ENCODE results near the gene ALPK1. TPM values are rescaled to one million over a fixed set of nuclear protein-coding genes. Genes with fewer than 3 reads are reported as not detected.

The ALPK1 gene
- total RNA-seq, 2 experiments from 2014 or later, result 38.8 to 39.9 TPM

GRCh38 chr4:112371361-112371760 is 74.2 kb downstream of the ALPK1 start:
- Mint-ChIP-seq H3K27ac (no peak overlapping the region), H3K4me3 (no peak overlapping the region), H3K4me1 (ENCODE audit: low read depth) (no peaks in the 10 kb centered on the region), H3K9me3 (peaks cover 2% of the 10 kb centered on the region), H3K36me3 (ENCODE audit: low read depth) (peaks cover 4% of the 10 kb centered on the region), H3K27me3 (ENCODE audit: low read depth) (no peaks in the 10 kb centered on the region)
- DNase-seq, result no peak
- CTCF ChIA-PET, result no interaction called here
- intact Hi-C loops (cut with micrococcal nuclease), result no loop called here

- H3K27me3 Mint-ChIP-seq (ENCODE audit: low read depth), result no peaks in the 10 kb centered on the region
- CTCF ChIA-PET, result interaction anchor here (0.6 to 1.1 kb wide), 4 partner anchors 104 to 690 kb away, joined by 3 to 4 read pairs (median 3); no protein-coding TSS in a partner anchor
These were observed 77.7 kb downstream of the ALPK1 start for GRCh38 chr4:112374850-112375249.

GRCh38 chr4:112377171-112377570 is 80.0 kb downstream of the ALPK1 start:
- CTCF ChIA-PET, result interaction anchor here (0.8 kb wide), 1 partner anchor 12 kb away, joined by 3 read pairs; no protein-coding TSS in a partner anchor
- peaks cover 22% of the 10 kb centered on the region for H3K36me3 Mint-ChIP-seq (ENCODE audit: low read depth)
- H3K27ac Mint-ChIP-seq, result no peak overlapping the region
- intact Hi-C loops (cut with micrococcal nuclease), result no loop called here
- H3K27me3 Mint-ChIP-seq (ENCODE audit: low read depth), result no peaks in the 10 kb centered on the region
- H3K4me3 Mint-ChIP-seq, result no peak overlapping the region
- no peak for DNase-seq
- no peaks in the 10 kb centered on the region for H3K9me3 Mint-ChIP-seq
- no peaks in the 10 kb centered on the region for H3K4me1 Mint-ChIP-seq (ENCODE audit: low read depth)

More at GRCh38 chr4:112374850-112375249, 77.7 kb downstream of the ALPK1 start:
- DNase-seq, result no peak
- H3K4me3 Mint-ChIP-seq, result no peak overlapping the region
- H3K36me3 Mint-ChIP-seq (ENCODE audit: low read depth), result peaks cover 18% of the 10 kb centered on the region
- no peak overlapping the region for H3K27ac Mint-ChIP-seq
- intact Hi-C loops (cut with micrococcal nuclease), result no loop called here
- H3K9me3 Mint-ChIP-seq, result no peaks in the 10 kb centered on the region
- H3K4me1 Mint-ChIP-seq (ENCODE audit: low read depth), result no peaks in the 10 kb centered on the region

- Mint-ChIP-seq H3K4me3 (no peak overlapping the region), H3K36me3 (ENCODE audit: low read depth) (peaks cover 27% of the 10 kb centered on the region), H3K4me1 (ENCODE audit: low read depth) (no peaks in the 10 kb centered on the region), H3K27me3 (ENCODE audit: low read depth) (no peaks in the 10 kb centered on the region), H3K27ac (no peak overlapping the region), H3K9me3 (no peaks in the 10 kb centered on the region)
- no peak for DNase-seq
- intact Hi-C loops (cut with micrococcal nuclease), result no loop called here
- CTCF ChIA-PET, result interaction anchor here (0.8 kb wide), 1 partner anchor 12 kb away, joined by 3 read pairs; no protein-coding TSS in a partner anchor
These were observed 80.5 kb downstream of the ALPK1 start for GRCh38 chr4:112377594-112378242.

- Mint-ChIP-seq H3K36me3 (ENCODE audit: low read depth) (peaks cover 28% of the 10 kb centered on the region), H3K4me3 (no peak overlapping the region), H3K9me3 (no peaks in the 10 kb centered on the region), H3K27me3 (ENCODE audit: low read depth) (no peaks in the 10 kb centered on the region), H3K4me1 (ENCODE audit: low read depth) (no peaks in the 10 kb centered on the region), H3K27ac (no peak overlapping the region)
- intact Hi-C loops (cut with micrococcal nuclease), result no loop called here
- DNase-seq, result no peak
- CTCF ChIA-PET, result no interaction called here
These were observed 81.1 kb downstream of the ALPK1 start for GRCh38 chr4:112378243-112378620.

GRCh38 chr4:112378858-112379257 is 81.7 kb downstream of the ALPK1 start:
- intact Hi-C loops (cut with micrococcal nuclease), result no loop called here
- Mint-ChIP-seq H3K4me1 (ENCODE audit: low read depth) (no peaks in the 10 kb centered on the region), H3K27ac (no peak overlapping the region), H3K4me3 (no peak overlapping the region), H3K9me3 (no peaks in the 10 kb centered on the region), H3K27me3 (ENCODE audit: low read depth) (no peaks in the 10 kb centered on the region), H3K36me3 (ENCODE audit: low read depth) (peaks cover 29% of the 10 kb centered on the region)
- CTCF ChIA-PET, result no interaction called here
- no peak for DNase-seq

GRCh38 chr4:112379306-112379705 is 82.1 kb downstream of the ALPK1 start:
- no peak for DNase-seq
- Mint-ChIP-seq H3K4me1 (ENCODE audit: low read depth) (no peaks in the 10 kb centered on the region), H3K9me3 (no peaks in the 10 kb centered on the region), H3K36me3 (ENCODE audit: low read depth) (peaks cover 29% of the 10 kb centered on the region), H3K27ac (no peak overlapping the region), H3K27me3 (ENCODE audit: low read depth) (no peaks in the 10 kb centered on the region), H3K4me3 (no peak overlapping the region)
- intact Hi-C loops (cut with micrococcal nuclease), result no loop called here
- CTCF ChIA-PET, result no interaction called here

GRCh38 chr4:112381996-112382692 is 85.0 kb downstream of the ALPK1 start:
- no peak for DNase-seq
- Mint-ChIP-seq H3K36me3 (ENCODE audit: low read depth) (peaks cover 34% of the 10 kb centered on the region), H3K9me3 (no peaks in the 10 kb centered on the region), H3K27me3 (ENCODE audit: low read depth) (no peaks in the 10 kb centered on the region), H3K4me3 (no peak overlapping the region), H3K4me1 (ENCODE audit: low read depth) (no peaks in the 10 kb centered on the region), H3K27ac (no peak overlapping the region)
- intact Hi-C loops (cut with micrococcal nuclease), result no loop called here
- CTCF ChIA-PET, result no interaction called here

GRCh38 chr4:112386071-112386470 is 88.9 kb downstream of the ALPK1 start:
- intact Hi-C loops (cut with micrococcal nuclease), result no loop called here
- H3K27me3 Mint-ChIP-seq (ENCODE audit: low read depth), result no peaks in the 10 kb centered on the region
- CTCF ChIA-PET, result no interaction called here
- no peaks in the 10 kb centered on the region for H3K9me3 Mint-ChIP-seq
- no peak overlapping the region for H3K4me3 Mint-ChIP-seq
- no peak overlapping the region for H3K27ac Mint-ChIP-seq
- H3K36me3 Mint-ChIP-seq (ENCODE audit: low read depth), result peaks cover 16% of the 10 kb centered on the region
- DNase-seq, result no peak
- no peaks in the 10 kb centered on the region for H3K4me1 Mint-ChIP-seq (ENCODE audit: low read depth)

GRCh38 chr4:112402098-112402497 is 104.9 kb downstream of the ALPK1 start:
- intact Hi-C loops (cut with micrococcal nuclease), result no loop called here
- Mint-ChIP-seq H3K4me3 (no peak overlapping the region), H3K9me3 (no peaks in the 10 kb centered on the region), H3K36me3 (ENCODE audit: low read depth) (peaks cover 22% of the 10 kb centered on the region), H3K4me1 (ENCODE audit: low read depth) (no peaks in the 10 kb centered on the region), H3K27me3 (ENCODE audit: low read depth) (no peaks in the 10 kb centered on the region), H3K27ac (no peak overlapping the region)
- CTCF ChIA-PET, result no interaction called here
- DNase-seq, result no peak

GRCh38 chr4:112403101-112403945 is 106.2 kb downstream of the ALPK1 start:
- no peaks in the 10 kb centered on the region for H3K9me3 Mint-ChIP-seq
- DNase-seq, result no peak
- H3K36me3 Mint-ChIP-seq (ENCODE audit: low read depth), result peaks cover 20% of the 10 kb centered on the region
- CTCF ChIA-PET, result no interaction called here
- no peaks in the 10 kb centered on the region for H3K27me3 Mint-ChIP-seq (ENCODE audit: low read depth)
- no peaks in the 10 kb centered on the region for H3K4me1 Mint-ChIP-seq (ENCODE audit: low read depth)
- no peak overlapping the region for H3K27ac Mint-ChIP-seq
- H3K4me3 Mint-ChIP-seq, result no peak overlapping the region
- intact Hi-C loops (cut with micrococcal nuclease), result no loop called here

GRCh38 chr4:112410364-112410763 is 113.2 kb downstream of the ALPK1 start:
- Mint-ChIP-seq H3K27me3 (ENCODE audit: low read depth) (no peaks in the 10 kb centered on the region), H3K27ac (no peak overlapping the region), H3K4me3 (no peak overlapping the region), H3K9me3 (no peaks in the 10 kb centered on the region), H3K36me3 (ENCODE audit: low read depth) (peaks cover 13% of the 10 kb centered on the region), H3K4me1 (ENCODE audit: low read depth) (no peaks in the 10 kb centered on the region)
- CTCF ChIA-PET, result no interaction called here
- DNase-seq, result no peak
- intact Hi-C loops (cut with micrococcal nuclease), result no loop called here
